ENCODE measurements around the gene ZNF32. TPM values are rescaled to one million over a fixed set of nuclear protein-coding genes. Genes with fewer than 3 reads are reported as not detected.
A peak's percentile ranks its signal among the peaks of the same experiment; 100 is the strongest.

ZNF32 gene
- total and polyA plus RNA-seq, 2 donors (not counting 1 experiment from before 2014, with no cell fraction given) = 30.6 to 60.1 TPM

DNA sequence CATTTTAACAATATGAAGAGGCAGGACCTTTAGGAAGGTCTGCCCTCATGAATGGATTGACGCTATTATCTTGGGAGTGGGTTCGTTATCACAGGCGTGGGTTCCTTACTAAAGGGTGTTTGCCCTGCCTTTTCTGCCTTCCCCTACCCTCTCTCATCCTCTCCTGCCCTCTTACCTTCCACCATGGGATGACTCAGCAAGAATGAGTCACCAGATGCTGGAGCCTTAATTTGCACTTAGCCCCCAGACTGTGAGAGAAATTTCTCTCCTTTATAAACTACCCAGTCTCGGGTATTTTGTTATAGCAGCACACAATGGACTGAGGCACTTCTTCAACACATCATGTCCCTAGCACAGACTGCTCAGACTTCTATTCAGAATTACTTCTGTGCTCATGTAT is 31.4 kb upstream of the ZNF32 start:
- Histone ChIP-seq H3K4me2 (ENCODE audit: extremely low read depth, insufficient read depth, low read length) (no peak overlapping the region), H3K79me2 (ENCODE audit: control insufficient read depth, insufficient read depth, low read length) (no peaks in the 10 kb centered on the region), H2AFZ (ENCODE audit: low read length) (no peak overlapping the region), H3K27me3 (ENCODE audit: control insufficient read depth, insufficient read depth, low read length) (no peaks in the 10 kb centered on the region), H3K4me1 (ENCODE audit: control insufficient read depth, extremely low read depth, insufficient read depth, low read length) (no peaks in the 10 kb centered on the region), H3K36me3 (ENCODE audit: control insufficient read depth, insufficient read depth, low read length) (no peaks in the 10 kb centered on the region), H3K9ac (ENCODE audit: insufficient read depth, low read length) (no peak overlapping the region), H3K9me3 (ENCODE audit: control insufficient read depth, insufficient read depth, low read depth, low read length) (no peaks in the 10 kb centered on the region), H4K20me1 (ENCODE audit: control insufficient read depth, extremely low read depth, insufficient read depth, low read length) (no peaks in the 10 kb centered on the region), H3K4me3 (replicated peaks in 1 of 4; ENCODE audit: control extremely low read depth in 1 of 4, insufficient read depth in 1 of 4, low read depth in 3 of 4, low read length in 4 of 4) (no peak overlapping the region), H3K27ac (ENCODE audit: insufficient read depth, low read length) (no peak overlapping the region)
- DNase-seq (ENCODE audit: low read depth in 2 of 2) = peak; percentile 28 to 63
- TF ChIP-seq, protein P1, sequence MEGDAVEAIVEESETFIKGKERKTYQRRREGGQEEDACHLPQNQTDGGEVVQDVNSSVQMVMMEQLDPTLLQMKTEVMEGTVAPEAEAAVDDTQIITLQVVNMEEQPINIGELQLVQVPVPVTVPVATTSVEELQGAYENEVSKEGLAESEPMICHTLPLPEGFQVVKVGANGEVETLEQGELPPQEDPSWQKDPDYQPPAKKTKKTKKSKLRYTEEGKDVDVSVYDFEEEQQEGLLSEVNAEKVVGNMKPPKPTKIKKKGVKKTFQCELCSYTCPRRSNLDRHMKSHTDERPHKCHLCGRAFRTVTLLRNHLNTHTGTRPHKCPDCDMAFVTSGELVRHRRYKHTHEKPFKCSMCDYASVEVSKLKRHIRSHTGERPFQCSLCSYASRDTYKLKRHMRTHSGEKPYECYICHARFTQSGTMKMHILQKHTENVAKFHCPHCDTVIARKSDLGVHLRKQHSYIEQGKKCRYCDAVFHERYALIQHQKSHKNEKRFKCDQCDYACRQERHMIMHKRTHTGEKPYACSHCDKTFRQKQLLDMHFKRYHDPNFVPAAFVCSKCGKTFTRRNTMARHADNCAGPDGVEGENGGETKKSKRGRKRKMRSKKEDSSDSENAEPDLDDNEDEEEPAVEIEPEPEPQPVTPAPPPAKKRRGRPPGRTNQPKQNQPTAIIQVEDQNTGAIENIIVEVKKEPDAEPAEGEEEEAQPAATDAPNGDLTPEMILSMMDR (conservative IDR thresholded peaks at IDR 0.05 in 1 of 2, IDR thresholded peaks at IDR 0.05 in 1 of 2; ENCODE audit: low read depth in 1 of 2, low read length in 2 of 2) = no peak
- no peak for TF ChIP-seq EZH2 (IDR thresholded peaks at IDR 0.05; ENCODE audit: low read length, missing control alignments)

DNA sequence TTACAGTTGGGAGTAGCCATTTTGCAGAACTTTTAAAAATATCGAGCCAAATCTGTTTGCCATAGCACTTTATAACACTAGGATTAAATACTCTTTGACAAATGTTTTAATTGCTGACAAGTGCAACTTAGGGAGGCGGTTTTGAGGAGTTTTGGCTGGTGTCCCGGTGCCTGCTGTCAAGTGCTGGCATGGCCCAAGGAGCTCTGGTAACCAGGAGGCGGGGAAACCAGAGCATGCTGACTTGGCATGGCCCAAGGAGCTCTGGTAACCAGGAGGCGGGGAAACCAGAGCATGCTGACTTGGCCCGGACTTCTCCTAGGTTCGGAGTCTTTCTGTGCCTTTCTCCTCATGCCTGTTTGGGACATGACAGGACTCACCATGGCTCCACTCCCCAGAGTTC is 30.8 kb upstream of the ZNF32 start:
- Histone ChIP-seq H3K27me3 (ENCODE audit: control insufficient read depth, insufficient read depth, low read length) (no peaks in the 10 kb centered on the region), H3K27ac (ENCODE audit: insufficient read depth, low read length) (no peak overlapping the region), H3K9ac (ENCODE audit: insufficient read depth, low read length) (no peak overlapping the region), H3K36me3 (ENCODE audit: control insufficient read depth, insufficient read depth, low read length) (no peaks in the 10 kb centered on the region), H3K9me3 (ENCODE audit: control insufficient read depth, insufficient read depth, low read depth, low read length) (no peaks in the 10 kb centered on the region), H2AFZ (ENCODE audit: low read length) (no peak overlapping the region), H3K4me1 (ENCODE audit: control insufficient read depth, extremely low read depth, insufficient read depth, low read length) (no peaks in the 10 kb centered on the region), H4K20me1 (ENCODE audit: control insufficient read depth, extremely low read depth, insufficient read depth, low read length) (no peaks in the 10 kb centered on the region), H3K79me2 (ENCODE audit: control insufficient read depth, insufficient read depth, low read length) (no peaks in the 10 kb centered on the region), H3K4me3 (replicated peaks in 1 of 4; ENCODE audit: control extremely low read depth in 1 of 4, insufficient read depth in 1 of 4, low read depth in 3 of 4, low read length in 4 of 4) (no peak overlapping the region), H3K4me2 (ENCODE audit: extremely low read depth, insufficient read depth, low read length) (no peak overlapping the region)
- no peak for TF ChIP-seq EZH2 (IDR thresholded peaks at IDR 0.05; ENCODE audit: low read length, missing control alignments)
- TF ChIP-seq, protein P1 (conservative IDR thresholded peaks at IDR 0.05 in 1 of 2, IDR thresholded peaks at IDR 0.05 in 1 of 2; ENCODE audit: low read depth in 1 of 2, low read length in 2 of 2) = no peak
- DNase-seq (ENCODE audit: low read depth in 2 of 2) = peak; percentile 46 to 55

DNA sequence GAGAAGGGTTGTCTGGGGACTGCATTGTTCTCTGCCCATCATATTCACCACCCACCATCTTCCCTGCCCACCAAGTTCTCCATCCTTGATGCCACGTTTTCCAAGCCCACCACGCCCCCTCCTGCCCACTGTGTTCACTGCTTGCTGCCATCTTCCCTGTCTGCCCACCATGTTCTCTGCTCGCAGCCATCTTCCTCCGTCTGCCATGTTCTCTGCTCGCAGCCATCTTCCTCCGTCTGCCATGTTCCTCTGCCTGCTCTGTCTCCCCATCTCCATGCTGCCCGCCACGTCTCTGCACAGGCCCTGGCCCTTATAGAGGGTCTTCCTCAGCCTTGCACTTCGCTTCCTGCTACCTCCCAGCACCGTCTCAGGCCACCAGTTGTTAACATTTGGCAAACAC is 30.0 kb upstream of the ZNF32 start:
- Histone ChIP-seq H3K9ac (ENCODE audit: insufficient read depth, low read length) (no peak overlapping the region), H3K27me3 (ENCODE audit: control insufficient read depth, insufficient read depth, low read length) (no peaks in the 10 kb centered on the region), H3K4me3 (replicated peaks in 1 of 4; ENCODE audit: control extremely low read depth in 1 of 4, insufficient read depth in 1 of 4, low read depth in 3 of 4, low read length in 4 of 4) (no peak overlapping the region), H3K4me1 (ENCODE audit: control insufficient read depth, extremely low read depth, insufficient read depth, low read length) (no peaks in the 10 kb centered on the region), H3K9me3 (ENCODE audit: control insufficient read depth, insufficient read depth, low read depth, low read length) (no peaks in the 10 kb centered on the region), H3K36me3 (ENCODE audit: control insufficient read depth, insufficient read depth, low read length) (no peaks in the 10 kb centered on the region), H4K20me1 (ENCODE audit: control insufficient read depth, extremely low read depth, insufficient read depth, low read length) (no peaks in the 10 kb centered on the region), H3K27ac (ENCODE audit: insufficient read depth, low read length) (no peak overlapping the region), H2AFZ (ENCODE audit: low read length) (no peak overlapping the region), H3K4me2 (ENCODE audit: extremely low read depth, insufficient read depth, low read length) (no peak overlapping the region), H3K79me2 (ENCODE audit: control insufficient read depth, insufficient read depth, low read length) (no peaks in the 10 kb centered on the region)
- TF ChIP-seq, protein P1 (conservative IDR thresholded peaks at IDR 0.05 in 1 of 2, IDR thresholded peaks at IDR 0.05 in 1 of 2; ENCODE audit: low read depth in 1 of 2, low read length in 2 of 2) = no peak
- TF ChIP-seq EZH2 (IDR thresholded peaks at IDR 0.05; ENCODE audit: low read length, missing control alignments) = no peak
- DNase-seq (ENCODE audit: low read depth in 2 of 2) = no peak
